Peyer's patch (tissue), 4 donors: ENCODE data around the gene TMEM18. TPM values are rescaled to one million over a fixed set of nuclear protein-coding genes. Genes with fewer than 3 reads are reported as not detected.

Source experiments
- DNase-seq, 3 donors: peaks; one replicate each; pipeline ENCODE4 v3.0.0-alpha.2; 2017 to 2019
- H3K27ac ChIP-seq, 4 donors: fragments of 200-600 bp; sonication (generic); one replicate each; pipeline ENCODE4 v1.5.1; 2016 to 2019
- H3K27me3 ChIP-seq, 2 donors: fragments of 200-600 bp; sonication (generic); one replicate each; pipeline ENCODE4 v1.5.1; 2019
- H3K36me3 ChIP-seq, 3 donors: fragments of 200-600 bp; sonication (generic); one replicate each; pipeline ENCODE4 v1.5.1; 2016 to 2019
- H3K4me1 ChIP-seq, 4 donors: fragments of 200-600 bp; sonication (generic); one replicate each; pipeline ENCODE4 v1.5.1; 2016 to 2019
- H3K4me3 ChIP-seq, 4 donors: fragments of 200-600 bp; sonication (generic); 1 replicate in 3 of 4; 2 replicates in 1 of 4; pipeline ENCODE4 v1.5.1; 2016 to 2019; ENCODE audit warnings: mild to moderate bottlenecking in 1 of 4
- H3K9me3 ChIP-seq, 4 donors: fragments of 200-600 bp; sonication (generic); one replicate each; pipeline ENCODE4 v1.5.1; 2016 to 2019; ENCODE audit warnings: mild to moderate bottlenecking in 1 of 4
- POLR2A ChIP-seq, 2 donors: fragments of 450-650 bp; IDR thresholded peaks; one replicate each; pipeline ENCODE4 v1.5.1; 2017; ENCODE audit warnings: antibody characterized with exemption in 2 of 2, mild to moderate bottlenecking in 2 of 2, moderate library complexity in 2 of 2
- total RNA-seq, 4 donors: library from RNA; depleted of rRNA; stranded (reverse); fragments of >200 nt; gene quantifications; one replicate each; pipeline ENCODE4 v1.1.0, GENCODE V29; 2016
- TF ChIP-seq, protein P1 (sequence below), 6 experiments: fragments of 450-650 bp in 4 of 6; fragments of 200-600 bp in 2 of 6; sonication (generic) in 1 of 6; IDR thresholded peaks; one replicate each; pipeline ENCODE4 v1.5.1; 2017 to 2019; ENCODE audit warnings: antibody characterized with exemption in 6 of 6, mild to moderate bottlenecking in 3 of 6, moderate library complexity in 1 of 6

Gene TMEM18
- total RNA-seq, 4 donors from 2014 or later, result 13.9 to 22.8 (median 16.4) TPM

DNA sequence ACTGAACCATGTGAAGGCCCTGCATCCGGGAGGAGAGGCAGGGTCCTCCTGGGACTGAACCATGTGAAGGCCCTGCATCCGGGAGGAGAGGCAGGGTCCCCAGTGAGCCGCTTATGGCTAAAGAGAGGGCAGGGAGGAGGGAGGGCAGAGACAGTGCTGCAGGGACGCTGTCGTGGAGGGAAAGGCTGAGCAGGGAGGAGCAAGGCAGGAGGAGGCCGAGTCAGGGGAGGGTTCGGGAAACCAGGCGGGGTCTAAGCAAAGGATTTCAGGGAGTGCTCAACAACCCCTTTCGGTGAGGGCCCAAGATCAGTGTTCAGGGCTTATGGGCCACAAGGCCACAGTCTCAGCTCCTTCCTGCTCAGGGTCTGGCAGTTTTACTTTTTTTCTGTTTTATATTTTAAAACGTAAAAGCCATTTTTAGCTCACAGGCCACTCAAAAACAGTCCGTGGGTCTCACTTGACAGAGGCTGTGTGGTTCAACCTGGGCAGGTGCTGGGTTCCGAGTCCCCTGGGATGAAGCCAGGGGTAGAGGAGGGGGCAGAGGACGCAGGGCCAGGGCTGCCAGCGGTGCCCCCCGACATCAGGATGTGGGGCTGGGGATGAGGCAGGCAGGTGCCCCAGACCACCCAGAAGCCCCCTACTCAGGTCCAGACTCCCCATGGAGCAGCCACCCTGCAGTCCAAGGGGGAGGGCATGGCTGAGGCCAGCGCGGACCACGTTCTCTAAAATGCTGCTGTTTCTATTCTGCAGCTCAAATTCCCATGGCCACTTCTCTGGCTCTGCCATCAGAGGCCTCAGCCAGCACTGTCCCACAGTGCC lies 5.2 kb downstream of the TMEM18 start:
- no peak for DNase-seq
- H3K27me3 ChIP-seq, result no peaks in the 10 kb centered on the region
- H3K9me3 ChIP-seq, result no peaks in the 10 kb centered on the region
- TF ChIP-seq, protein P1, sequence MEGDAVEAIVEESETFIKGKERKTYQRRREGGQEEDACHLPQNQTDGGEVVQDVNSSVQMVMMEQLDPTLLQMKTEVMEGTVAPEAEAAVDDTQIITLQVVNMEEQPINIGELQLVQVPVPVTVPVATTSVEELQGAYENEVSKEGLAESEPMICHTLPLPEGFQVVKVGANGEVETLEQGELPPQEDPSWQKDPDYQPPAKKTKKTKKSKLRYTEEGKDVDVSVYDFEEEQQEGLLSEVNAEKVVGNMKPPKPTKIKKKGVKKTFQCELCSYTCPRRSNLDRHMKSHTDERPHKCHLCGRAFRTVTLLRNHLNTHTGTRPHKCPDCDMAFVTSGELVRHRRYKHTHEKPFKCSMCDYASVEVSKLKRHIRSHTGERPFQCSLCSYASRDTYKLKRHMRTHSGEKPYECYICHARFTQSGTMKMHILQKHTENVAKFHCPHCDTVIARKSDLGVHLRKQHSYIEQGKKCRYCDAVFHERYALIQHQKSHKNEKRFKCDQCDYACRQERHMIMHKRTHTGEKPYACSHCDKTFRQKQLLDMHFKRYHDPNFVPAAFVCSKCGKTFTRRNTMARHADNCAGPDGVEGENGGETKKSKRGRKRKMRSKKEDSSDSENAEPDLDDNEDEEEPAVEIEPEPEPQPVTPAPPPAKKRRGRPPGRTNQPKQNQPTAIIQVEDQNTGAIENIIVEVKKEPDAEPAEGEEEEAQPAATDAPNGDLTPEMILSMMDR (IDR thresholded peaks at IDR 0.05), result no peak
- no peak for TF ChIP-seq POLR2A (IDR thresholded peaks at IDR 0.05)
- H3K36me3 ChIP-seq, result peaks cover 0 to 52% (median 0%) of the 10 kb centered on the region in 3 donors
- H3K4me3 ChIP-seq, result no peak overlapping the region
- H3K27ac ChIP-seq, result no peak overlapping the region
- peaks cover 0 to 13% (median 3%) of the 10 kb centered on the region in 4 donors for H3K4me1 ChIP-seq

DNA sequence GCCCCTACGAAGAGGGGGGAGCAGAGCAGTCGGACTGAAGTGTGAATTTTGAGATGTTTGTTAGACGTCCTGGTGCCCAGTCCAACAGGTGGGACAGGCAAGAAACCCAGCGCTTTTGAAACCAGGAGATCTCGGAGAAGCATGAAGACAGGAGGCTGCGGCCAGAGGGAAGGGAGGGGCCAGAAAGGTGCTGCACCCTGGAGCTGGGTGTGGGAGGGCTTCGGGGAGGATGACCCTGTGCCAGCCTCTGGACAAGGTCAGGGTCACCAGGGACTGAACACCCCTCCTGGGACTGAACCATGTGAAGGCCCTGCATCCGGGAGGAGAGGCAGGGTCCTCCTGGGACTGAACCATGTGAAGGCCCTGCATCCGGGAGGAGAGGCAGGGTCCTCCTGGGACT lies 6.1 kb downstream of the TMEM18 start:
- Histone ChIP-seq H3K9me3 (peaks cover 0 to 5% (median 0%) of the 10 kb centered on the region in 4 donors), H3K27me3 (no peaks in the 10 kb centered on the region), H3K4me3 (no peak overlapping the region), H3K36me3 (peaks cover 0 to 61% (median 0%) of the 10 kb centered on the region in 3 donors), H3K4me1 (peaks cover 0 to 9% (median 2%) of the 10 kb centered on the region in 4 donors), H3K27ac (no peak overlapping the region)
- DNase-seq, result no peak
- TF ChIP-seq POLR2A (IDR thresholded peaks at IDR 0.05), result no peak
- TF ChIP-seq, protein P1 (IDR thresholded peaks at IDR 0.05), result no peak

DNA sequence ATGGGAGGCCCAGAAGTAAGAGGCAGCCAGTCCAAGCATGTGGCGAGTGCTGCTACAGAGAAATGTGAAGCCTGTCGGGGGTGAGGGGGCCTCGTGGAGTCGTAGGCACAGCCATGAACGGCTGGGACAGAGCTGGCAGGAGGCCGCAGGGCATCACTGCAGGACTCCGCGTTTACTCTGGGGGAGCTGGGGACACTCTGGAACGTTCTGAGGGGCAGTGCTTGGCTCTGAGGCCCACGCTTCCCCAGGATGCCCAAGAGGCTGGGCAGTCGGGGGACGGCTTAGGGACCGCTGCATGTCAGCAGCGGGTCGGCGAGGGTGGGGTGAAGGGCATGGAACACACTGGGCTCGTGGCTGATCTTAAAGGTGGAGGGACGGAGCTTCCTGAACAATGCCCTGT lies 6.6 kb downstream of the TMEM18 start:
- Histone ChIP-seq H3K9me3 (peaks cover 0 to 6% (median 0%) of the 10 kb centered on the region in 4 donors), H3K27me3 (no peaks in the 10 kb centered on the region), H3K4me3 (no peak overlapping the region), H3K4me1 (peaks cover 0 to 5% (median 0%) of the 10 kb centered on the region in 4 donors), H3K27ac (no peak overlapping the region), H3K36me3 (peaks cover 0 to 65% (median 0%) of the 10 kb centered on the region in 3 donors)
- no peak for DNase-seq
- TF ChIP-seq POLR2A (IDR thresholded peaks at IDR 0.05), result no peak
- TF ChIP-seq, protein P1 (IDR thresholded peaks at IDR 0.05), result no peak

DNA sequence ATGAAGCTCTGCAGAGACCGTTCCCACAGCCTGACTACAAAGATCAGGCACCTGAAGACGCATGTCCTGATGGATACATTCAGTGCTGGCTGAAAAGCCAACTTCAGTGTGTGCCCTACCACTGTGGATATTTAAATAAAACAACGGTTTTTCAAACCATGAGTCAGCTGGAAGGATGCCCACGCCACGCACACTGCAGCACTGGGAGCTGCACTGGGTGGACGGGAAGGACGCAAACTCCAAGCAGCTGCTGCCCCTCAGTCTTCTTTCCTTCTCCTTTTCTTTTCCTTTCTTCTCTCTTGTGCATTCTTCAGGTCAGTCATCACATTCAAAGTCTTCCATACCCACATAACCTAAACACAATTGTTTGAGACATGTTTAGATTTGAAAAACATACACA lies 7.9 kb downstream of the TMEM18 start:
- no peaks in the 10 kb centered on the region for H3K4me1 ChIP-seq
- H3K27me3 ChIP-seq, result no peaks in the 10 kb centered on the region
- H3K9me3 ChIP-seq, result peaks cover 0 to 13% (median 0%) of the 10 kb centered on the region in 4 donors
- H3K27ac ChIP-seq, result no peak overlapping the region
- TF ChIP-seq, protein P1 (IDR thresholded peaks at IDR 0.05), result no peak
- no peak for TF ChIP-seq POLR2A (IDR thresholded peaks at IDR 0.05)
- H3K36me3 ChIP-seq, result peaks cover 0 to 65% (median 0%) of the 10 kb centered on the region in 3 donors
- DNase-seq, result no peak
- H3K4me3 ChIP-seq, result no peak overlapping the region

DNA sequence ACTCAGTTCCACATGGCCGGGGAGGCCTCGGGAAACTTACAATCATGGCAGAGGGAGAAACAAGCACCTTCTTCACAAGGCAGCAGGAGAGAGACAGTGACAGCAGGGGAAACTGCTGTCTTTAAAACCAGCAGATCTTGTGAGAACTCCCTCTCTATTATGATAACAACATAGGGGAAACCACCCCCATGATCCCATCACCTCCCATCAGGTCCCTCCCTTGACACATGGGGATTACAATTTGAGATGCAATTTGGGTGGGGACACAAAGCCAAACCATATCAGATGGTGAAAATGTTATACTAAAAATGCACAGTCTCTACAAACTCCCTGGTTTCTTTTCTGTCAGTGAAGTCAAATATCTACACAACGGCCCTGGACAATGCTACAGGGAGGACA lies 9.2 kb downstream of the TMEM18 start:
- Histone ChIP-seq H3K4me3 (no peak overlapping the region), H3K27ac (no peak overlapping the region), H3K27me3 (no peaks in the 10 kb centered on the region), H3K9me3 (peaks cover 0 to 13% (median 0%) of the 10 kb centered on the region in 4 donors), H3K36me3 (peaks cover 0 to 59% (median 0%) of the 10 kb centered on the region in 3 donors), H3K4me1 (no peaks in the 10 kb centered on the region)
- TF ChIP-seq, protein P1 (IDR thresholded peaks at IDR 0.05), result no peak
- TF ChIP-seq POLR2A (IDR thresholded peaks at IDR 0.05), result no peak
- no peak for DNase-seq
